ENCODE results near the gene RHOBTB3.

DNA sequence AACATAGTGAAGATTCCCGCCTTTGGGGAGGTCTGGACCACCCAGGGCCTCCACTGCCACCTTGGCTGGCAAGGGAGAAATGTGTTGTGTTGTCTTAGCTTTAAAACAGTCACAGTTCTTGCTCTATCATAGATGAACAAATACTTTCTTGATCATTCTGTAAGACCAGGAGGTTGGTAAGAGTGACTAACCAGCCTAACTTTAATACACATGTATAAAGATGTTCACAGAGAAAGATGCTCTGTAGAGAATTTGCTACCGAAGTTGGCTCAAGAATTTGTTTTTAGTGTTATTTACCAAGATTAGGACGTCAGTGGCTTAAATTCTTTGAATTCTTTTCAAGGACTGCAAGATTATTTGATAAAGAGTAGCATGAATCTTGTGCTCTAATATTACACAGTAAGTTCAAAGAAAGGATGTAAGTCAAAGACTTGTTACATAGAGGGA is 63.0 kb downstream of the RHOBTB3 start:
- TF ChIP-seq POLR2A (IDR thresholded peaks at IDR 0.05), result no peak
- TF ChIP-seq, protein P1, sequence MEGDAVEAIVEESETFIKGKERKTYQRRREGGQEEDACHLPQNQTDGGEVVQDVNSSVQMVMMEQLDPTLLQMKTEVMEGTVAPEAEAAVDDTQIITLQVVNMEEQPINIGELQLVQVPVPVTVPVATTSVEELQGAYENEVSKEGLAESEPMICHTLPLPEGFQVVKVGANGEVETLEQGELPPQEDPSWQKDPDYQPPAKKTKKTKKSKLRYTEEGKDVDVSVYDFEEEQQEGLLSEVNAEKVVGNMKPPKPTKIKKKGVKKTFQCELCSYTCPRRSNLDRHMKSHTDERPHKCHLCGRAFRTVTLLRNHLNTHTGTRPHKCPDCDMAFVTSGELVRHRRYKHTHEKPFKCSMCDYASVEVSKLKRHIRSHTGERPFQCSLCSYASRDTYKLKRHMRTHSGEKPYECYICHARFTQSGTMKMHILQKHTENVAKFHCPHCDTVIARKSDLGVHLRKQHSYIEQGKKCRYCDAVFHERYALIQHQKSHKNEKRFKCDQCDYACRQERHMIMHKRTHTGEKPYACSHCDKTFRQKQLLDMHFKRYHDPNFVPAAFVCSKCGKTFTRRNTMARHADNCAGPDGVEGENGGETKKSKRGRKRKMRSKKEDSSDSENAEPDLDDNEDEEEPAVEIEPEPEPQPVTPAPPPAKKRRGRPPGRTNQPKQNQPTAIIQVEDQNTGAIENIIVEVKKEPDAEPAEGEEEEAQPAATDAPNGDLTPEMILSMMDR (IDR thresholded peaks at IDR 0.05), result no peak
